ENCODE results near the gene MCUB.

GRCh38 chr4:109578846-109579245 is 18.8 kb downstream of the MCUB start:
- TF ChIP-seq POLR2A (IDR thresholded peaks at IDR 0.05; ENCODE audit: low read depth, low read length), result no peak
- no peak for TF ChIP-seq POLR2AphosphoS5 (IDR thresholded peaks at IDR 0.05; ENCODE audit: low read depth, low read length)
- no peak for TF ChIP-seq TAF1 (IDR thresholded peaks at IDR 0.05; ENCODE audit: borderline replicate concordance, low read depth, low read length)
